K562 (cell line): ENCODE results near the gene UNC5B. TPM values are rescaled to one million over a fixed set of nuclear protein-coding genes. Genes with fewer than 3 reads are reported as not detected.

ENCODE experiments used
- ATAC-seq: fragments of 200-7000 bp; cut with Tn5 transposase; 3 replicates; pipeline ENCODE4 v1.9.1; 2020; ENCODE audit warnings: moderate library complexity
- BruUV-seq: library from RNA; stranded (reverse); fragments of 400-500 nt; replicated peaks from 2 replicates; lab custom pipeline; 2021; lab: Mats Ljungman, UMichigan
- CTCF ChIA-PET: fragments of 300-600 bp; formaldehyde crosslinking; extraction: SDS; loops from one replicate; lab custom pipeline; 2021; ENCODE audit warnings: low intra/inter-chr PET ratio; lab: Yijun Ruan, JAX
- POLR2A ChIA-PET: fragments of 300-600, 350-650 bp; sonication (Branson Sonifier 250); formaldehyde crosslinking; extraction: SDS; loops from one replicate; lab custom pipeline; 2021; ENCODE audit warnings: antibody characterized with exemption, inconsistent platforms; lab: Yijun Ruan, JAX
- DNase-seq, 4 experiments: peaks; one replicate each; pipeline versions ENCODE4 v3.0.0 to v3.0.0-alpha.2; 2011 to 2018; ENCODE audit warnings: low spot score in 3 of 4, mixed read lengths in 3 of 4; ENCODE audit errors: extremely low read depth in 1 of 4
- FAIRE-seq: peaks from 2 replicates; lab custom pipeline; 2011; peaks lifted over from hg19 to GRCh38; lab: Jason Lieb, UNC
- H2AFZ ChIP-seq: 2 replicates; pipeline ENCODE4 v1.6.0; 2011; ENCODE audit warnings: low read depth, low read length, control low read depth, inconsistent platforms
- H3K27ac ChIP-seq: fragments of 200-600 bp; 3 replicates; pipeline ENCODE4 v1.8.0; 2011; ENCODE audit warnings: low read depth, mild to moderate bottlenecking, control low read depth, inconsistent platforms, low read length, moderate library complexity, mixed read lengths; ENCODE audit errors: extremely low read depth
- H3K27me3 ChIP-seq, 2 experiments: fragments of 300-600 bp in 1 of 2; 2 replicates in 1 of 2; 3 replicates in 1 of 2; pipeline versions ENCODE4 v1.6.0 to v1.8.0; 2011; ENCODE audit warnings: inconsistent platforms in 2 of 2, low read length in 2 of 2, mild to moderate bottlenecking in 1 of 2, mixed read lengths in 1 of 2, moderate library complexity in 1 of 2; ENCODE audit not compliant: control insufficient read depth in 2 of 2, insufficient read depth in 2 of 2
- H3K36me3 ChIP-seq: fragments of 300-600 bp; 3 replicates; pipeline ENCODE4 v1.8.0; 2011; ENCODE audit warnings: mild to moderate bottlenecking, low read length, inconsistent platforms; ENCODE audit not compliant: control insufficient read depth, insufficient read depth
- H3K4me1 ChIP-seq, 2 experiments: fragments of 200-600 bp in 1 of 2; replicated peaks in 1 of 2; 2 replicates in 1 of 2; 3 replicates in 1 of 2; pipeline versions ENCODE4 v1.5.1 to v1.8.0; 2011; ENCODE audit warnings: inconsistent platforms in 2 of 2, low read length in 2 of 2, mild to moderate bottlenecking in 1 of 2, mixed read lengths in 1 of 2, moderate library complexity in 1 of 2; ENCODE audit not compliant: control insufficient read depth in 2 of 2, insufficient read depth in 2 of 2
- H3K4me2 ChIP-seq: 2 replicates; pipeline ENCODE4 v1.6.1; 2011; ENCODE audit warnings: low read length, control low read depth, inconsistent platforms, mixed read lengths; ENCODE audit not compliant: insufficient read depth
- H3K4me3 ChIP-seq: fragments of 200-600 bp; sonication (generic), shearing (Covaris generic); 2 replicates; pipeline ENCODE4 v1.5.1; 2016; ENCODE audit warnings: control low read depth, inconsistent platforms
- H3K79me2 ChIP-seq: fragments of 200-600 bp; 3 replicates; pipeline ENCODE4 v1.8.0; 2011; ENCODE audit warnings: low read length, inconsistent platforms; ENCODE audit not compliant: control insufficient read depth, insufficient read depth
- H3K9ac ChIP-seq, 2 experiments: 2 replicates each; pipeline versions ENCODE4 v1.6.0 to v1.6.1; 2011; ENCODE audit warnings: low read depth in 2 of 2, low read length in 2 of 2, control low read depth in 1 of 2, inconsistent platforms in 1 of 2, mild to moderate bottlenecking in 1 of 2, mixed read lengths in 1 of 2; ENCODE audit not compliant: insufficient read depth in 1 of 2
- H3K9me1 ChIP-seq: one replicate; pipeline ENCODE4 v1.6.0; 2011; ENCODE audit warnings: inconsistent platforms, mild to moderate bottlenecking, low read length, moderate library complexity; ENCODE audit not compliant: control insufficient read depth, insufficient read depth
- H3K9me3 ChIP-seq: replicated peaks from 2 replicates; pipeline ENCODE4 v1.5.1; 2011; ENCODE audit warnings: low read depth, low read length, inconsistent platforms; ENCODE audit not compliant: control insufficient read depth, insufficient read depth
- H4K20me1 ChIP-seq: replicated peaks from 2 replicates; pipeline ENCODE4 v1.6.1; 2011; ENCODE audit warnings: low read length, inconsistent platforms, mixed read lengths; ENCODE audit not compliant: control insufficient read depth, insufficient read depth
- CEBPB ChIP-seq: fragments of 450-650 bp; IDR thresholded peaks from 2 replicates; pipeline ENCODE4 v1.6.1; 2016; ENCODE audit warnings: missing genetic modification characterization, missing compliant biosample characterization
- CEBPG ChIP-seq, 3 experiments: fragments of 200-800 bp in 1 of 3; sonication (Bioruptor generic) in 1 of 3; sonication (generic) in 1 of 3; formaldehyde crosslinking in 1 of 3; IDR thresholded peaks in 2 of 3; conservative IDR thresholded peaks in 1 of 3; 2 replicates each; pipeline versions ENCODE4 v1.6.1 to v1.8.0; 2016 to 2022; ENCODE audit warnings: missing compliant biosample characterization in 2 of 3, missing genetic modification characterization in 2 of 3, mild to moderate bottlenecking in 1 of 3, missing genetic modification reagents in 1 of 3
- EHMT2 ChIP-seq: fragments of 450-650 bp; IDR thresholded peaks from 2 replicates; pipeline ENCODE4 v1.6.1; 2018; ENCODE audit warnings: antibody characterized with exemption
- SMAD4 ChIP-seq: fragments of 250-450 bp; sonication (Bioruptor Pico); conservative IDR thresholded peaks from 2 replicates; pipeline ENCODE4 v1.8.0; 2021; ENCODE audit warnings: inconsistent platforms, mild to moderate bottlenecking, moderate library complexity
- WGBS: fragments of 100-300 bp; shearing (Covaris generic); methylation state at CpG from one replicate; pipeline ENCODE4 v1.1.6; 2016; ENCODE audit warnings: low coverage, mixed read lengths; ENCODE audit not compliant: insufficient coverage; ENCODE audit errors: missing lambda C conversion rate; 5-methylcytosine and 5-hydroxymethylcytosine counted together
- in situ Hi-C: fragments of 300-500 bp; cut with MboI; formaldehyde crosslinking; loops from 4 replicates; pipeline ENCODE4 v1.15.0; 2018; ENCODE audit warnings: inconsistent platforms, mixed read lengths
- intact Hi-C: fragments of 100-400 bp; cut with micrococcal nuclease; formaldehyde crosslinking; loops from 2 replicates; pipeline ENCODE4 v1.14.2; 2022
- polyA plus RNA-seq, 8 experiments: library from polyadenylated mRNA; depleted of rRNA in 4 of 8; stranded (reverse) in 5 of 8; unstranded in 3 of 8; fragments of >200 nt; fragmentation: Nextera tagmentation in 2 of 8; fragmentation: Illumina TruSeq in 1 of 8; extraction: Ambion mirVana in 2 of 8; extraction: Trizol in 1 of 8; gene quantifications; 2 replicates each; pipeline versions ENCODE4 v1.2.1 to v1.2.3, GENCODE V29; 2011 to 2014; ENCODE audit warnings: inconsistent platforms in 1 of 8, missing spikeins in 1 of 8
- total RNA-seq, 7 experiments: library from RNA; depleted of rRNA in 6 of 7; stranded (reverse); fragments of >200 nt in 6 of 7; fragmentation: Illumina TruSeq in 2 of 7; extraction: Trizol in 2 of 7; gene quantifications; 2 replicates each; pipeline versions ENCODE4 v1.2.1 to v1.2.3, GENCODE V29; 2011 to 2021; ENCODE audit warnings: low replicate concordance in 1 of 7

The UNC5B gene
- total and polyA plus RNA-seq, 9 of the 15 experiments (the other 6 are each of a cell fraction or from before 2014, with no cell fraction given) = 0.10 to 8.4 (median 2.1) TPM

GRCh38 chr10:71238626-71239025, 26.3 kb downstream of the UNC5B start:
- peaks cover 4% of the 10 kb centered on the region; the same call in 1 of the 2 replicates for H4K20me1 ChIP-seq
- no peak overlapping the region for H2AFZ ChIP-seq
- no peak overlapping the region for H3K4me3 ChIP-seq
- no peak overlapping the region for H3K27ac ChIP-seq
- no peaks in the 10 kb centered on the region for H3K36me3 ChIP-seq
- TF ChIP-seq CEBPG (CRISPR knock-in tag; IDR thresholded peaks at IDR 0.05) (peak; percentile 26; the same call in 1 of the 2 replicates), CEBPG (tag; conservative IDR thresholded peaks at IDR 0.05 in 1 of 2, IDR thresholded peaks at IDR 0.05 in 1 of 2) (peak in 1 of 2 experiments; percentile 50; a peak in 1 of 4 replicates), CEBPB (tag) (peak; percentile 90), EHMT2 (no peak), SMAD4 (CRISPR knock-in tag) (0 out of 2 replicates have a peak, but pooled peaks have one; percentile 0)
- POLR2A ChIA-PET = interaction anchor here (0.6 to 1.6 kb wide), 5 partner anchors 9 to 463 kb away, joined by 3 to 6 read pairs (median 3); no protein-coding TSS in a partner anchor
- no peak overlapping the region for H3K4me2 ChIP-seq
- no peaks in the 10 kb centered on the region for H3K9me3 ChIP-seq
- intact Hi-C loops = no loop called here
- CTCF ChIA-PET = interaction anchor here (0.6 kb wide), 1 partner anchor 9 kb away, joined by 3 read pairs; no protein-coding TSS in a partner anchor
- H3K9ac ChIP-seq = no peak overlapping the region
- in situ Hi-C loops = no loop called here
- WGBS = 66% methylated on average over 4 of the region's 4 CpGs
- H3K79me2 ChIP-seq = no peaks in the 10 kb centered on the region
- no peak for FAIRE-seq
- no peak for DNase-seq
- H3K9me1 ChIP-seq = no peaks in the 10 kb centered on the region
- BruUV-seq = no TSS peak
- peaks cover 40 to 55% of the 10 kb centered on the region in 2 experiments for H3K4me1 ChIP-seq
- H3K27me3 ChIP-seq = no peaks in the 10 kb centered on the region
- no peak for ATAC-seq
